ENCODE measurements around the gene ZNF524. TPM values are rescaled to one million over a fixed set of nuclear protein-coding genes. Genes with fewer than 3 reads are reported as not detected.

Gene ZNF524
- total and polyA plus RNA-seq, 12 donors, result 7.9 to 39.4 (median 14.1) TPM

- Histone ChIP-seq H3K4me1 (peaks cover 4 to 55% (median 37%) of the 10 kb centered on the region in 9 donors), H3K27me3 (no peaks in the 10 kb centered on the region), H3K4me3 (no peak overlapping the region), H3K9me3 (no peaks in the 10 kb centered on the region), H3K27ac (no peak overlapping the region), H3K36me3 (peaks cover 0 to 22% (median 0%) of the 10 kb centered on the region in 9 donors)
- intact Hi-C loops (cut with DNase I), result loop anchor here in 1 of 10 donors (10.0 kb wide), 1 partner anchor 88 kb away; no protein-coding TSS in a partner anchor
- TF ChIP-seq CTCF (IDR thresholded peaks at IDR 0.05), result no peak
- ATAC-seq, result no peak
- 91 to 92% methylated on average over 21 of the region's 21 CpGs for WGBS, 2 donors
- no peak for DNase-seq
Measured at GRCh38 chr19:55603115-55603514, 3.0 kb downstream of the ZNF524 start.

- no peak for ATAC-seq
- intact Hi-C loops (cut with DNase I), result loop anchor here in 1 of 10 donors (10.0 kb wide), 1 partner anchor 89 kb away; no protein-coding TSS in a partner anchor
- TF ChIP-seq CTCF (IDR thresholded peaks at IDR 0.05), result no peak
Measured at GRCh38 chr19:55603581-55604292, 3.6 kb downstream of the ZNF524 start.

GRCh38 chr19:55605207-55605636, 5.1 kb downstream of the ZNF524 start:
- ATAC-seq, result peak; percentile 86 to 93 (median 89)
- peaks cover 4 to 49% (median 30%) of the 10 kb centered on the region in 9 donors for H3K4me1 ChIP-seq
- peak overlapping the region; percentile 51 to 85 (median 77) for H3K4me3 ChIP-seq
- peaks cover 0 to 41% (median 7%) of the 10 kb centered on the region in 9 donors for H3K36me3 ChIP-seq
- H3K9me3 ChIP-seq, result peaks cover 0 to 4% (median 0%) of the 10 kb centered on the region in 11 donors
- DNase-seq, result peak; percentile 98
- no peak for TF ChIP-seq CTCF (IDR thresholded peaks at IDR 0.05)
- intact Hi-C loops (cut with DNase I), result loop anchor here in 4 of 10 donors (1.0 to 10.0 kb wide), 3 partner anchors 88 to 90 kb away; no protein-coding TSS in a partner anchor
- 0 to 1% methylated on average over 32 to 41 of the region's 43 CpGs for WGBS, 2 donors
- peak overlapping the region; percentile 84 to 98 (median 96) for H3K27ac ChIP-seq
- H3K27me3 ChIP-seq, result no peaks in the 10 kb centered on the region

More at GRCh38 chr19:55603581-55604292, 3.6 kb downstream of the ZNF524 start:
- Histone ChIP-seq H3K4me1 (peaks cover 4 to 51% (median 31%) of the 10 kb centered on the region in 9 donors), H3K36me3 (peaks cover 0 to 26% (median 0%) of the 10 kb centered on the region in 9 donors), H3K27me3 (no peaks in the 10 kb centered on the region), H3K27ac (peak overlapping the region in 7 of 10 donors; percentile 95 to 98 (median 96)), H3K9me3 (no peaks in the 10 kb centered on the region), H3K4me3 (peak overlapping the region in 5 of 10 donors; percentile 74 to 85 (median 83))
- 74 to 75% methylated on average over 22 of the region's 22 CpGs for WGBS, 2 donors
- DNase-seq, result no peak

- Histone ChIP-seq H3K4me3 (peak within 1 kb of the TSS; percentile 51 to 85 (median 77)), H3K27me3 (no peaks in the 10 kb centered on the region), H3K36me3 (peaks cover 0 to 48% (median 7%) of the 10 kb centered on the region in 9 donors), H3K9me3 (peaks cover 0 to 4% (median 0%) of the 10 kb centered on the region in 11 donors), H3K4me1 (peaks cover under 1 to 52% (median 32%) of the 10 kb centered on the region in 9 donors), H3K27ac (peak within 1 kb of the TSS; percentile 84 to 98 (median 96))
- WGBS, 2 donors, result 0 to 1% methylated on average over 35 to 44 of the region's 44 CpGs
- intact Hi-C loops (cut with DNase I), result loop anchor here in 7 of 10 donors (1.0 to 10.0 kb wide), 5 partner anchors 19 to 91 kb away; partner anchors contain the start of gene ZNF784 (in 1 of the 7)
- peak; percentile 18 to 51 (median 38) for ATAC-seq
- peak; percentile 36 to 81 (median 63) for TF ChIP-seq CTCF (IDR thresholded peaks at IDR 0.05)
- DNase-seq, result peak; percentile 63 to 82
Measured at GRCh38 chr19:55605637-55606470, 5.8 kb downstream of the ZNF524 start, which contains the start of gene ZNF865. TSS of gene ZNF865 (plus strand) at chr19:55605647. CDS start at chr19:55613619, 7,972 bp downstream.

Measured in heart right ventricle (tissue), 16 donors.